HG02642 (cell line): ENCODE results near the gene RANBP1.

Experiments used
- ATAC-seq: cut with Tn5 transposase; IDR thresholded peaks from one replicate; pipeline ENCODE4 v1.9.1; 2021; ENCODE audit warnings: mild to moderate bottlenecking; ENCODE audit not compliant: unreplicated experiment, poor library complexity

Gene RANBP1

GRCh38 chr22:20106849-20107237 is 9.1 kb upstream of the RANBP1 start:
- no peak for ATAC-seq

- ATAC-seq = no peak
These were observed 8.4 kb upstream of the RANBP1 start for GRCh38 chr22:20107471-20107901.

- ATAC-seq = no peak
These were observed 7.8 kb upstream of the RANBP1 start for GRCh38 chr22:20107951-20108756.

- no peak for ATAC-seq
These were observed 7.1 kb upstream of the RANBP1 start for GRCh38 chr22:20108757-20109230.

DNA sequence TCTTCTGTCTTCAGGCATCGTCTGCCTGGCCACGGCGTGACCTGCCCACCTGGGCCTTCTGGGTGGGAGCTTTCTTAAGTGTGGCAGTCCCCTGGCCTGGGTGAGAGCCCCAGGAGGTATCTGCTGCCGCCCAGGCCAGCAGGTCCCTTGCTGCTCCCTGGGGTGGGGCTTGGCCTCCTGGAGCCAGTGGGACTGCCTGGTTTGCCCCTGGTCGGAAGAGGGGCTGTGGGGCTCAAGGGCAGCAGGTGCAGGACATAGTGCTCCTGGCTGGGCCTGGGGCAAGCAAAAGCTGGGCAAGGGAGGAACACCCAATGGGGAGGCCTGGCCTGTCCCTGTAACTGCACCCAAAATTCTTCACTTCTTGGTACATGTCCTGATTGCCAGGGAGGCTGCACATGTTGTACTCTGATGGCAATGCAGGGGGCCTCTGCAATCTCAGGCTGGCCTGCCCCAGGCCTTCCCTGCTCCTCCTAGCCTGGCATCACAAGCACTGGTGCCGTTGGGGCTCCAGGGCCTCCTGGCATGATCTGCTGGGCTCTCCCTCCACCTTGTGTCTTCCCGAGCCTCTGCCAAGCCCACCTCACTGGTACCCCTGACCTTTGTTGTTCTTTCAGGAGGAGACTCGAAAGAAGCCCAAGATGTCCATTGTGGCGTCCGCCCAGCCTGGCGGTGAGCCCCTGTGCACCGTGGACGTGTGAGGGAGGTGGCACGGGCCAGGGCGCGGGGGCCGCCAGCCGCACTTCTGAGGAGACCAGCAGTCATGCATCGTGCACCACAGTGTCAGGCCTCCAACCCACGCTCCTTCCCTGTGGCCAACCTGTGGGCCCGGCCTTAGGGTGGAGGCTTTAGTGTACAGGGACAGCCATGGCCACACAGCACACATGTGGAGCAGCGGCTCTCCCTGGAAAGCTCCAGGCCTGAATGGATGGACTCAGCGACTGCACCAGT is 6.2 kb upstream of the RANBP1 start:
- no peak for ATAC-seq

DNA sequence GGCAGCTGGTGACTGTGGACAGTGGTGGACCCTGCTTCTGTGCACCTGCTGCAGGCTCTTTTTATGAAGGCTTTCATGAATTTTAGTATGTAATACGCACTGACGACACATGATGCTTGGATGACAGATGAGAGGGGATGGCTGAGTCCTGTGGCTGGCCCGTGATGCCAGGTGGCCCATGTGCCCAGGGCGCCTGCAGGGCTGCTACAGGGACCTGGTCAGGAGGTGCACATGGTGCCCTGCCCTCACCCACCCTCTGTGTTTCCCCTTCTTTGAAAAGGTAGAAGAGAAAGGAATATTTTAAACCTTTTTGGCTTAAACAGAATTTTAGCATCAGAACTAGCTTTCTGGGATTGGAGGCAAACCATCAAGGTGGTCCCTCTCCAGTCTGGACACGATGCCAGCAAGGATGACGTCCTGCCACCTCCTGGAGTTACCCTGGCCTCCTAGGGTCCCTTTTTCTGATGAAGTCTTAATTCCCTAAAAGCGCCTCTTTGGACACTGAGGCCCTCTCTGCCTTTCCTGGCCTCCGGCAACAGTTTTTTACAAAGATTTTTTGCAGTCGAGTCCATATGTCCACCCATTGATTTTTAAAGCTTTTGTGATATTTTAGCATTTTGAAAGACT is 5.4 kb upstream of the RANBP1 start:
- no peak for ATAC-seq

GRCh38 chr22:20111045-20111688 is 4.7 kb upstream of the RANBP1 start:
- no peak for ATAC-seq

DNA sequence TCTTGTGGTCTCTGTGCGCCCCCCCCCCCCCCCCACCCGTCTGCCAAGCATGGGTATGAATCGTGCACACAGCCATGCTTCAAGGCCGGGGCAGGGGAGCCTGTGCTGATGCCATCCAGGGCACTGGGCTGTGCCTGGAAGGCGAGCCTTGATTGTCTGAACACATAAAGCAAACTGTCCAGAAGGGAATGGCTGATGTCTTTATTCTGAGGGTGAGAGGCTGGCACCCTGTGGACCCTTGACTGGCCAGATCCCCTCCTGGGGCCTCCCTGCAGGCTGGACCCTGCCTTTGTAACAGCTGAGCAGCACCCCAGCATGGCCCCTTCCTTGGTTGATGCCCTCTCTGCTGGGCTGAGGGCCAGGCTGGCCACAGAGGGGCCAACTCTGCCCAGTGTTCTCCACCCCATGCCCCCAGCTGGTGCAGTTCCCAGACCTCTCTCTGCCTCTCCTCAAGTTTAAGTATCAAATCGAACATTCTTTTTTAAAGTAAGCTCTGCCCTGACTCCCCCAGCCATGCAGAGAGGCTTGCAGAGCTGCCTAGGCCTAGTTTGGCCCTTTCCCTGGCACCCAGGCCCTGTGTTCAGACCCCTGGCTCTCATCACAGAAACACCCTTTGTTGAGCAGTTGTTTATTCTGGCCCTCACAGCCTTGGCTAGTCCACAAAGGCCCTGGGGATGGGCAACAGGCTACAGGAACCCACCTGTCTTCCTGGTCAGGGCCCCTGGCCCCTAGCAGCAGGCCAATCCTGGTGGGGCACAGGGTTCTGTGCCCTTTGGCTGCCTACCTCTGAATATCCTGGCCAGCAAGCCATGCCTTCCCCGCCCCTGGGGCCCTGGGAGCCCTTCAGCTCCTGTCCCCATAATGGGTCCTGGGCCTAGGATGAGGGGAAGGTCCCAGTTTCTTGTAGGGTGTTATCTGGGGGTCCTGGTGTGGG is 3.9 kb upstream of the RANBP1 start:
- ATAC-seq = no peak

DNA sequence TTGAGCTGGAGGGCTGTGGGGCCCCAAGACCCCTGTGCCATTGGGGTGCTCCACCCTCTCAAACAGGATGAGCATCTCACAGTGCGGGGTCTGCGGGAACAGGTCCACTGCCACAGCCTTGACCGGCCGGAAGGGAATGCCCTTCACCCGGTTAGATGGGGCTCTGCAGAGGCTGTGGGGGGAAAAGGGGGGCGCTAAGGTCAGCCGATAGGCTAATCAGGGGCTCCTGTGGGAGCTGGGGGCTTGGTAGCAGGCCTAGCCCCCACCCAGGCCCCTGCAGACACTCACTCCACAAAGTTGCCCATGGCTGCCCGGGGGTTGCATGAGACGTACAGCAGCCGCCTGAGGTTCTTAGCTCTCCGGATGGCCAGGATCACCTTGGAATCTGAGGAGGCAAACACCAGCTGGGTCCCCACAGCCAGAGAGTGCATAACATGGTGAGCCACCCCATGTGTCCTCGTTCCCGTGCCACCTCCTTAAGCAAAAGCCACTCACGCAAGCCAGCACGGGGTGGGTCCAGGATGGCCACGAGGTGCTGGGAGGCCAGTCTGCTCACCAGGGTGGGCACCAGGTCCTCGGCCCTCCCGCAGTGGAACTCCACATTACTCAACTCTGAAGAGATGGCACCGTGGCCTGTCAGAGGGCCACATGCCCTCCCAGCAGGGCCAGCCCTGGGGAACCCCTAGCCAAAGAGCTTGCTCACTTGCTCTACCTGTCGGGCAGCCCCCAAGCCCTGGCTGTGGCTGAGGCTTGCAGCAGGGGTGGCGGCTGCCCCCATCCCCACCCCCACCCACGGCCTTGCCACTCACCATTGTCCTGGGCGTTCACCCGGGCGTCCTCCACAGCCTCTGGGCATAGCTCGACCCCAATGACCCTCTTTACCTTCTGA is 3.0 kb upstream of the RANBP1 start:
- no peak for ATAC-seq

- no peak for ATAC-seq
These were observed 2.2 kb upstream of the RANBP1 start for GRCh38 chr22:20113551-20114310.

DNA sequence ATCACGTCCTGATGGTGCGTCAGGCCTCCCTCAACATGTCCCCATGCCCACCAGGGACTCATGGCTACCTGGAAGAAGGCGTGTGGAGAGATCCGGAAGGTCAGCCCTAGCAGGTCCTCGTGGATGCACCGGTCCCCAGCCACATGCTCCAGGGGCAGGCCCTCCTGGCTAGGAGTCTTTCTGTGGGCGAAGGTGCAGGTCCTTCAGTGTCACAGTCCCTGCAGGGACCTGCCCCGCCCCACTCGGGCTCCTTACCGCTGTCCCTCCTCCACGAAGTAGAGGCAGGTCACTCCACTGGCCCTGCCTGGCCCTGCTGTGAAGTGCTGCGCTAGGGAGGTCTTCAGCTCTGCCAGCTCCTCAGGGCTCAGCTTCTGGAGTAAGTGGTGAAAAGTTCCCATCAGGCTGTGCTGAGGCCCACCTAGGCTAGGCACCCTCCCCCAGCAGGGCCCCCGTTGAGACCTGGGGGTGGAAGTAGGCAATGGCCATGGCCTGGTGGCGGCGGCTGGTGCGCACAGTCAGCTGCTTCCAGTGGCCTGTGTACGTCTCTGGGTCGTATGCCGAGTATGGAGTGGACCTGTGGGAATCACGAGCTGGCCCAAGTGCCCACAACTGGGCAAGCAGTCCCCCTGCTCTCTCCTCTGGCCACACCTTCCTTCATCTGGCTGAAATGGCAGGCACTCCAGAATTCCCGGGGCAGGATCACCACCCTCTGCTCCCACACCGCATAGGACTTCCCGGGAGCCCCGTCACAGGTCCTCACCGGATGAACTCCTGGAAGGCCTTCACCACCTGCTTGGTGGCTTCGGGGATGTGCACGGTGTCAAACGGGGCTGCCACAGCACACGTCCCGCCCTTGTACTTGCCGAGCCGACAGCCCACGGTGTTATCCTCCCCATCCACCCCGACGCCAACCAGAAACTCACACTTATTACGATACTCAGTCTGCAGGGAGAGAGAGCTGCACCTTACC is 1.1 kb upstream of the RANBP1 start:
- no peak for ATAC-seq

DNA sequence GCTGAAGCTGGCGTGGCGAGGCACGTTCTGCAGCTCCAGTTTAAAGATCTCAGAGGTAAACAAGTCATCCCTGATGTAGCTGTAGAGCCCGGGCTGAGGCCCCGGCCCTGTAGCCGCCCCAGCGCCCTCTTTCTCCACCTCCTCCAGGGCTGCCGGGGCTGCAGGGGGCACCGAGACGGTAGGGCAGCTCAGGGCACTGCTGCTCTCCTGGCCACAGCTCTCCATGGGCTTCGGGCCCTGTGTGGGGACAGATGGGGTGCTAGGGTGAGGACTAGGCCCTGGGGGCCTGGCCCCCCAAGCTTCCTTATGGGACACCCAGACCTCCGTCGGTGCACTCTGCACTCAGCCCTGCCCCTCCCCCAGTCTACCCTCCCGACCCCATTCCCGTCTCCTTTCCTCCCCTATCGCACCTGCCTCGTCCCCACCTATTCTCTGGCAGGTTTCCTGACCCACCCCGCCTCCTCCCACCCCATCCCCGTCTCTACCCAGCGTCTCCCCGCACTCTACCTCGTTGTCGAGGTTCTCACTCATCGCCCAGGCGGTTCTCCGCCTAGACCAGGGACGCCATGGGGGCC is 559 bp downstream of the RANBP1 start:
- ATAC-seq = no peak

- peak; percentile 81 for ATAC-seq
These were observed 1.2 kb downstream of the RANBP1 start, which contains the start of gene TRMT2A for GRCh38 chr22:20116951-20117632. TSS of gene TRMT2A (minus strand) at chr22:20117226. CDS start at chr22:20116906, 320 bp downstream.

DNA sequence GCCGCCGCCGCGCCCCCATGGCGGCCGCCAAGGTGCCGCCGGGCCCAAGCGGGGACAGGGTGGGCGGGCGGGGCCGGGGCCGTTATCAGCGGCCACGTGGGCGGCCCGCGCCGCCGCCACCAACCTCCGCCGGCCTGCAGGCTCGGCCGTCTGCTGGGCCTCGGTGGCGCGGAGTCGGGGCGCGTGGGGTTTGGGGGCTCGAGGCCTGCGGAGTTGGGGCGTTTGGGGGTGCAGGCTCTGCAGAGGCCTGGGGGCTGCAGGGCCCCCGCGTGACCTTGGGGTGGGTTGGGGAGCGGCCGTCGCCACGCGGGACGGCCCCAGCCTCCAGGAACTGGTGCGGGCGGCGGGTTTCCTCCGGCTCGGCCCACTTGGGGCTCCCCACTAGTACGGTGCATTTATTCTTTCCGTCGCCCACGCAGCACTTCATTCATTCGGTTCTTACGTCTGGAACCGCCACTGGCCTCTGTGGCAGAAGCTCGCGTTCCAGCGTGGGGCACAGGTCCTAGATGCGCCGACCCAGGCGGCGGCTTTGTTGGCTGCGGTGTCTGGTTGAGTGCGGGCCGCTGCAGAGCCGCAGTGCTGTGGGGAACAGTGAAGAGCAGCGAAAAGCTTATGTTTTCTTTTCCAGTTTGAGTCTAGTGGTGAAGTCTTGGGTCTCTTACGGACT is 1.9 kb downstream of the RANBP1 start:
- peak; percentile 23 for ATAC-seq
